MM.1S (cell line): Measurements from ENCODE around the gene PICK1.

Source experiments
- CTCF ChIP-seq: fragments of 300-600 bp; sonication (generic); IDR thresholded peaks from 2 replicates; pipeline ENCODE4 v1.5.1; 2016; ENCODE audit warnings: antibody characterized with exemption, low read length, mixed read lengths
- EZH2phosphoT487 ChIP-seq: fragments of 300-600 bp; sonication (generic); IDR thresholded peaks from 2 replicates; pipeline ENCODE4 v1.6.1; 2018; ENCODE audit warnings: antibody characterized with exemption, low read length

- TF ChIP-seq CTCF (no peak), EZH2phosphoT487 (no peak)
These were observed 28.7 kb upstream of the PICK1 start for GRCh38 chr22:38028344-38029130.
